GM23338 (cell line): ENCODE results near the gene AFAP1. TPM values are rescaled to one million over a fixed set of nuclear protein-coding genes. Genes with fewer than 3 reads are reported as not detected.

Source experiments
- ATAC-seq: fragments of 200-7000 bp; cut with Tn5 transposase; 3 replicates; pipeline ENCODE4 v1.9.1; 2020
- DNase-seq: peaks from one replicate; pipeline ENCODE4 v3.0.0-alpha.2; 2015; ENCODE audit warnings: low spot score
- H2AFZ ChIP-seq: fragments of 200-600 bp; sonication (generic); 2 replicates; pipeline ENCODE4 v1.8.0; 2016; ENCODE audit warnings: antibody characterized with exemption, mild to moderate bottlenecking, moderate library complexity
- H3F3A ChIP-seq: fragments of 200-600 bp; sonication (generic); replicated peaks from 2 replicates; pipeline ENCODE4 v1.8.0; 2017; ENCODE audit warnings: antibody characterized with exemption, mixed run types, low read depth
- H3K27ac ChIP-seq: fragments of 200-600 bp; sonication (generic); 2 replicates; pipeline ENCODE4 v1.6.1; 2016; ENCODE audit warnings: low read depth
- H3K27me3 ChIP-seq: fragments of 200-600 bp; sonication (generic); 2 replicates; pipeline ENCODE4 v1.8.0; 2016; ENCODE audit warnings: mild to moderate bottlenecking, mixed run types, moderate library complexity; ENCODE audit not compliant: insufficient read depth
- H3K36me3 ChIP-seq: fragments of 200-600 bp; sonication (generic); 2 replicates; pipeline ENCODE4 v1.8.0; 2016; ENCODE audit warnings: mild to moderate bottlenecking; ENCODE audit not compliant: insufficient read depth
- H3K4me1 ChIP-seq: fragments of 200-600 bp; sonication (generic); 2 replicates; pipeline ENCODE4 v1.8.0; 2016; ENCODE audit warnings: mild to moderate bottlenecking, moderate library complexity; ENCODE audit not compliant: insufficient read depth
- H3K4me2 ChIP-seq: fragments of 200-600 bp; sonication (generic); 2 replicates; pipeline ENCODE4 v1.7.1; 2017; ENCODE audit warnings: mixed run types
- H3K4me3 ChIP-seq: fragments of 200-600 bp; sonication (generic); 2 replicates; pipeline ENCODE4 v1.6.1; 2016; ENCODE audit warnings: mixed run types
- H3K79me2 ChIP-seq: fragments of 200-600 bp; sonication (generic); replicated peaks from 2 replicates; pipeline ENCODE4 v1.8.0; 2017; ENCODE audit warnings: mild to moderate bottlenecking; ENCODE audit not compliant: insufficient read depth
- H3K9me2 ChIP-seq: fragments of 200-600 bp; sonication (generic); 2 replicates; pipeline ENCODE4 v1.8.0; 2017; ENCODE audit not compliant: insufficient read depth
- H4K20me1 ChIP-seq: fragments of 200-600 bp; sonication (generic); replicated peaks from 2 replicates; pipeline ENCODE4 v1.8.0; 2017; ENCODE audit warnings: mild to moderate bottlenecking; ENCODE audit not compliant: insufficient read depth
- H3K27ac Mint-ChIP-seq: 2 replicates; pipeline ENCODE4 v1.8.0; 2020; ENCODE audit warnings: inconsistent platforms, mild to moderate bottlenecking, moderate library complexity, mixed read lengths
- H3K27me3 Mint-ChIP-seq: 3 replicates; pipeline ENCODE4 v1.8.0; 2022; ENCODE audit warnings: low read depth, mild to moderate bottlenecking, moderate library complexity, mixed read lengths, inconsistent platforms; ENCODE audit not compliant: insufficient read depth, poor library complexity
- H3K36me3 Mint-ChIP-seq: 3 replicates; pipeline ENCODE4 v1.8.0; 2021; ENCODE audit warnings: low read depth, mild to moderate bottlenecking, inconsistent platforms, moderate library complexity, mixed read lengths
- H3K4me1 Mint-ChIP-seq: 3 replicates; pipeline ENCODE4 v1.8.0; 2020; ENCODE audit warnings: mild to moderate bottlenecking, inconsistent platforms, mixed read lengths
- H3K4me3 Mint-ChIP-seq: 3 replicates; pipeline ENCODE4 v1.8.0; 2021; ENCODE audit warnings: moderate library complexity, mild to moderate bottlenecking, inconsistent platforms, mixed read lengths
- H3K9me3 Mint-ChIP-seq: 3 replicates; pipeline ENCODE4 v1.8.0; 2020; ENCODE audit warnings: moderate library complexity, mild to moderate bottlenecking, inconsistent platforms, mixed read lengths
- CREB1 ChIP-seq: fragments of 250-450 bp; sonication (Bioruptor Pico); IDR thresholded peaks from 2 replicates; pipeline ENCODE4 v1.5.0; 2020; ENCODE audit warnings: low read depth, mild to moderate bottlenecking, moderate library complexity
- EZH2 ChIP-seq: fragments of 200-600 bp; sonication (generic); IDR thresholded peaks from one replicate; pipeline ENCODE4 v1.8.0; 2017; ENCODE audit warnings: antibody characterized with exemption, mild to moderate bottlenecking, low read depth; ENCODE audit not compliant: unreplicated experiment
- EZH2phosphoT487 ChIP-seq: fragments of 200-600 bp; sonication (generic); IDR thresholded peaks from one replicate; pipeline ENCODE4 v1.8.1; 2018; ENCODE audit warnings: antibody characterized with exemption; ENCODE audit not compliant: unreplicated experiment
- JUNB ChIP-seq: IDR thresholded peaks from one replicate; pipeline ENCODE4 v1.6.1; 2016; ENCODE audit warnings: antibody characterized with exemption; ENCODE audit not compliant: unreplicated experiment
- POLR2AphosphoS5 ChIP-seq: IDR thresholded peaks from 2 replicates; pipeline ENCODE4 v1.6.1; 2016; ENCODE audit warnings: antibody characterized with exemption, low read depth
- STAT1 ChIP-seq: IDR thresholded peaks from one replicate; pipeline ENCODE4 v1.6.1; 2016; ENCODE audit warnings: antibody characterized with exemption; ENCODE audit not compliant: unreplicated experiment
- ZNF114 ChIP-seq: fragments of 250-450 bp; sonication (Bioruptor Pico); IDR thresholded peaks from 2 replicates; pipeline ENCODE4 v1.5.0; 2020; ENCODE audit warnings: mild to moderate bottlenecking, moderate library complexity
- ZNF331 ChIP-seq: fragments of 250-450 bp; sonication (Bioruptor Pico); IDR thresholded peaks from 2 replicates; pipeline ENCODE4 v1.5.0; 2020; ENCODE audit warnings: low read depth, mild to moderate bottlenecking, moderate library complexity
- polyA plus RNA-seq: library from polyadenylated mRNA; unstranded; fragments of >200 nt; fragmentation: Nextera tagmentation; extraction: Ambion mirVana; gene quantifications from 2 replicates; pipeline ENCODE4 v1.2.1, GENCODE V29; 2016
- total RNA-seq: library from RNA; depleted of rRNA; stranded (reverse); fragments of >200 nt; shearing (Covaris generic); gene quantifications from 2 replicates; pipeline ENCODE4 v1.2.3, GENCODE V29; 2014
- TF ChIP-seq, protein P1 (sequence below), 2 experiments: fragments of 200-600 bp in 1 of 2; sonication (generic) in 1 of 2; conservative IDR thresholded peaks; 2 replicates each; pipeline versions ENCODE4 v1.5.1 to v1.6.1; 2016 to 2017; ENCODE audit warnings: antibody characterized with exemption in 2 of 2, low read depth in 2 of 2, mild to moderate bottlenecking in 2 of 2, moderate library complexity in 1 of 2
- TF ChIP-seq, protein P2 (sequence below): fragments of 250-450 bp; sonication (Bioruptor Pico); IDR thresholded peaks from 2 replicates; pipeline ENCODE4 v1.5.0; 2020; ENCODE audit warnings: mild to moderate bottlenecking, moderate library complexity
- TF ChIP-seq, protein P3 (sequence below): IDR thresholded peaks from one replicate; pipeline ENCODE4 v1.6.1; 2018; ENCODE audit warnings: antibody characterized with exemption; ENCODE audit not compliant: unreplicated experiment

AFAP1 gene
- total and polyA plus RNA-seq, 2 experiments from 2014 or later = 6.5 to 21.5 TPM

DNA sequence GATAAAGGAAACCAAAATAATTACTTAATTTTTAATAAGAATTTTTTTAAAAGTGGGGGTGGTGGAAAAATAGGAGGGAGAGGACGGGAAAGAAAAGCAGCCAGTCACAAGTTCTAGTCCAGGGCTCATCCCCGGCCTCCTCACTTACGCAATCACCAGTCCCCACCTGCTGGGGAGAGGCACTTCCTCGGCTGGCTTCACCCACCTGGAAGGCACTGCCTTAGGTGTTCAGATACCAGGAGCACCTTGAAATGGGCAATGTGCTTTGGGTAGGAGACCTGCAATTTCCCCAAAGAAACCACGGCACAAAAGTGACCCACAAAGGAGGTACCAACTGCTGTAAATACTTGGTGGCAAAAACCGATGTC, 23.8 kb downstream of the AFAP1 start:
- Histone ChIP-seq H3K4me3 (no peak overlapping the region), H3K27me3 (no peaks in the 10 kb centered on the region), H2AFZ (no peak overlapping the region), H3K9me2 (peaks cover 8% of the 10 kb centered on the region; the same call in 1 of the 2 replicates), H3K79me2 (peaks cover 85% of the 10 kb centered on the region), H3K27ac (0 out of 2 replicates have a peak overlapping the region, but pooled peaks have one; percentile 15), H3F3A (no peaks in the 10 kb centered on the region), H4K20me1 (no peaks in the 10 kb centered on the region), H3K36me3 (no peaks in the 10 kb centered on the region), H3K4me1 (peaks cover 31% of the 10 kb centered on the region), H3K4me2 (0 out of 2 replicates have a peak overlapping the region, but pooled peaks have one; percentile 51)
- Mint-ChIP-seq H3K27ac (no peak overlapping the region), H3K4me1 (peaks cover 56% of the 10 kb centered on the region), H3K36me3 (peaks cover 3% of the 10 kb centered on the region; the same call in 2 of the 3 replicates), H3K27me3 (peaks cover 8% of the 10 kb centered on the region), H3K4me3 (no peak overlapping the region), H3K9me3 (peaks cover 5% of the 10 kb centered on the region; the same call in 2 of the 3 replicates)
- DNase-seq (no peak), ATAC-seq (peak; percentile 20; the same call in 2 of the 3 replicates)
- no peak for TF ChIP-seq ZNF114 (CRISPR knock-in tag)
- TF ChIP-seq, protein P1, sequence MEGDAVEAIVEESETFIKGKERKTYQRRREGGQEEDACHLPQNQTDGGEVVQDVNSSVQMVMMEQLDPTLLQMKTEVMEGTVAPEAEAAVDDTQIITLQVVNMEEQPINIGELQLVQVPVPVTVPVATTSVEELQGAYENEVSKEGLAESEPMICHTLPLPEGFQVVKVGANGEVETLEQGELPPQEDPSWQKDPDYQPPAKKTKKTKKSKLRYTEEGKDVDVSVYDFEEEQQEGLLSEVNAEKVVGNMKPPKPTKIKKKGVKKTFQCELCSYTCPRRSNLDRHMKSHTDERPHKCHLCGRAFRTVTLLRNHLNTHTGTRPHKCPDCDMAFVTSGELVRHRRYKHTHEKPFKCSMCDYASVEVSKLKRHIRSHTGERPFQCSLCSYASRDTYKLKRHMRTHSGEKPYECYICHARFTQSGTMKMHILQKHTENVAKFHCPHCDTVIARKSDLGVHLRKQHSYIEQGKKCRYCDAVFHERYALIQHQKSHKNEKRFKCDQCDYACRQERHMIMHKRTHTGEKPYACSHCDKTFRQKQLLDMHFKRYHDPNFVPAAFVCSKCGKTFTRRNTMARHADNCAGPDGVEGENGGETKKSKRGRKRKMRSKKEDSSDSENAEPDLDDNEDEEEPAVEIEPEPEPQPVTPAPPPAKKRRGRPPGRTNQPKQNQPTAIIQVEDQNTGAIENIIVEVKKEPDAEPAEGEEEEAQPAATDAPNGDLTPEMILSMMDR (conservative IDR thresholded peaks at IDR 0.05; ENCODE audit: low read depth in 2 of 2) = peak in 1 of 2 experiments; percentile 30; a peak in 1 of 4 replicates

DNA sequence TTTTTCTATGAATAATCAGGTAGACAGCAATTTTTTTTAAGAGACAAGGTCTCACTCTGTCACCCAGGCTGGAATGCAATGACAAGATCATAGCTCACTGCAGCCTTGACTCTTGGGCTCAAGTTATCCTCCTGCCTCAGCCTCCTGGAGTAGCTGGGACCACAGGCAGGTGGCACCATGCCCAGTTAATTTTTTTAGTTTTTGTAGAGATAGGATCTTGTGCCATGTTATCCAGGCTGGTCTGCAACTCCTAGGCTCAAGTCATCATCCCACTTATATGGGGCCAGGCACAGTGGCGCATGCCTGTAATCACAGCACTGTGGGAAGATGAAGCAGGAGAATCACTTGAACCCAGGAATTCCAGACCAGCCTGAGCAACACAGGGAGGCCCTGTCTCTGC, 26.8 kb downstream of the AFAP1 start:
- Histone ChIP-seq H3K4me2 (no peak overlapping the region), H3K27ac (no peak overlapping the region), H3K4me3 (no peak overlapping the region), H4K20me1 (no peaks in the 10 kb centered on the region), H3K36me3 (no peaks in the 10 kb centered on the region), H3K27me3 (no peaks in the 10 kb centered on the region), H2AFZ (no peak overlapping the region), H3K79me2 (peaks cover 95% of the 10 kb centered on the region), H3K9me2 (no peaks in the 10 kb centered on the region), H3K4me1 (peaks cover 62% of the 10 kb centered on the region), H3F3A (no peaks in the 10 kb centered on the region)
- Mint-ChIP-seq H3K4me1 (peaks cover 63% of the 10 kb centered on the region), H3K4me3 (no peak overlapping the region), H3K9me3 (0 out of 3 replicates have a peak, but pooled peaks cover 1% of the 10 kb centered on the region), H3K27me3 (peaks cover 3% of the 10 kb centered on the region), H3K36me3 (no peaks in the 10 kb centered on the region; the same call in 2 of the 3 replicates), H3K27ac (no peak overlapping the region; the same call in 1 of the 2 replicates)
- DNase-seq (no peak), ATAC-seq (no peak)
- no peak for TF ChIP-seq STAT1
- TF ChIP-seq, protein P2, sequence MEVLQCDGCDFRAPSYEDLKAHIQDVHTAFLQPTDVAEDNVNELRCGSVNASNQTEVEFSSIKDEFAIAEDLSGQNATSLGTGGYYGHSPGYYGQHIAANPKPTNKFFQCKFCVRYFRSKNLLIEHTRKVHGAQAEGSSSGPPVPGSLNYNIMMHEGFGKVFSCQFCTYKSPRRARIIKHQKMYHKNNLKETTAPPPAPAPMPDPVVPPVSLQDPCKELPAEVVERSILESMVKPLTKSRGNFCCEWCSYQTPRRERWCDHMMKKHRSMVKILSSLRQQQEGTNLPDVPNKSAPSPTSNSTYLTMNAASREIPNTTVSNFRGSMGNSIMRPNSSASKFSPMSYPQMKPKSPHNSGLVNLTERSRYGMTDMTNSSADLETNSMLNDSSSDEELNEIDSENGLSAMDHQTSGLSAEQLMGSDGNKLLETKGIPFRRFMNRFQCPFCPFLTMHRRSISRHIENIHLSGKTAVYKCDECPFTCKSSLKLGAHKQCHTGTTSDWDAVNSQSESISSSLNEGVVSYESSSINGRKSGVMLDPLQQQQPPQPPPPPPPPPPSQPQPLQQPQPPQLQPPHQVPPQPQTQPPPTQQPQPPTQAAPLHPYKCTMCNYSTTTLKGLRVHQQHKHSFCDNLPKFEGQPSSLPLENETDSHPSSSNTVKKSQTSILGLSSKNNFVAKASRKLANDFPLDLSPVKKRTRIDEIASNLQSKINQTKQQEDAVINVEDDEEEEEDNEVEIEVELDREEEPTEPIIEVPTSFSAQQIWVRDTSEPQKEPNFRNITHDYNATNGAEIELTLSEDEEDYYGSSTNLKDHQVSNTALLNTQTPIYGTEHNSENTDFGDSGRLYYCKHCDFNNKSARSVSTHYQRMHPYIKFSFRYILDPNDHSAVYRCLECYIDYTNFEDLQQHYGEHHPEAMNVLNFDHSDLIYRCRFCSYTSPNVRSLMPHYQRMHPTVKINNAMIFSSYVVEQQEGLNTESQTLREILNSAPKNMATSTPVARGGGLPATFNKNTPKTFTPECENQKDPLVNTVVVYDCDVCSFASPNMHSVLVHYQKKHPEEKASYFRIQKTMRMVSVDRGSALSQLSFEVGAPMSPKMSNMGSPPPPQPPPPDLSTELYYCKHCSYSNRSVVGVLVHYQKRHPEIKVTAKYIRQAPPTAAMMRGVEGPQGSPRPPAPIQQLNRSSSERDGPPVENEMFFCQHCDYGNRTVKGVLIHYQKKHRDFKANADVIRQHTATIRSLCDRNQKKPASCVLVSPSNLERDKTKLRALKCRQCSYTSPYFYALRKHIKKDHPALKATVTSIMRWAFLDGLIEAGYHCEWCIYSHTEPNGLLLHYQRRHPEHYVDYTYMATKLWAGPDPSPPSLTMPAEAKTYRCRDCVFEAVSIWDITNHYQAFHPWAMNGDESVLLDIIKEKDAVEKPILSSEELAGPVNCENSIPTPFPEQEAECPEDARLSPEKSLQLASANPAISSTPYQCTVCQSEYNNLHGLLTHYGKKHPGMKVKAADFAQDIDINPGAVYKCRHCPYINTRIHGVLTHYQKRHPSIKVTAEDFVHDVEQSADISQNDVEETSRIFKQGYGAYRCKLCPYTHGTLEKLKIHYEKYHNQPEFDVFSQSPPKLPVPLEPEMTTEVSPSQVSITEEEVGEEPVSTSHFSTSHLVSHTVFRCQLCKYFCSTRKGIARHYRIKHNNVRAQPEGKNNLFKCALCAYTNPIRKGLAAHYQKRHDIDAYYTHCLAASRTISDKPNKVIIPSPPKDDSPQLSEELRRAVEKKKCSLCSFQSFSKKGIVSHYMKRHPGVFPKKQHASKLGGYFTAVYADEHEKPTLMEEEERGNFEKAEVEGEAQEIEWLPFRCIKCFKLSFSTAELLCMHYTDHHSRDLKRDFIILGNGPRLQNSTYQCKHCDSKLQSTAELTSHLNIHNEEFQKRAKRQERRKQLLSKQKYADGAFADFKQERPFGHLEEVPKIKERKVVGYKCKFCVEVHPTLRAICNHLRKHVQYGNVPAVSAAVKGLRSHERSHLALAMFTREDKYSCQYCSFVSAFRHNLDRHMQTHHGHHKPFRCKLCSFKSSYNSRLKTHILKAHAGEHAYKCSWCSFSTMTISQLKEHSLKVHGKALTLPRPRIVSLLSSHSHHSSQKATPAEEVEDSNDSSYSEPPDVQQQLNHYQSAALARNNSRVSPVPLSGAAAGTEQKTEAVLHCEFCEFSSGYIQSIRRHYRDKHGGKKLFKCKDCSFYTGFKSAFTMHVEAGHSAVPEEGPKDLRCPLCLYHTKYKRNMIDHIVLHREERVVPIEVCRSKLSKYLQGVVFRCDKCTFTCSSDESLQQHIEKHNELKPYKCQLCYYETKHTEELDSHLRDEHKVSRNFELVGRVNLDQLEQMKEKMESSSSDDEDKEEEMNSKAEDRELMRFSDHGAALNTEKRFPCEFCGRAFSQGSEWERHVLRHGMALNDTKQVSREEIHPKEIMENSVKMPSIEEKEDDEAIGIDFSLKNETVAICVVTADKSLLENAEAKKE (CRISPR knock-in tag) = no peak
- TF ChIP-seq JUNB = no peak
- TF ChIP-seq ZNF331 (CRISPR knock-in tag) = no peak
- no peak for TF ChIP-seq POLR2AphosphoS5
- TF ChIP-seq ZNF114 (CRISPR knock-in tag) = no peak
- TF ChIP-seq EZH2phosphoT487 = no peak
- no peak for TF ChIP-seq CREB1 (CRISPR knock-in tag)
- no peak for TF ChIP-seq EZH2
- TF ChIP-seq, protein P3, sequence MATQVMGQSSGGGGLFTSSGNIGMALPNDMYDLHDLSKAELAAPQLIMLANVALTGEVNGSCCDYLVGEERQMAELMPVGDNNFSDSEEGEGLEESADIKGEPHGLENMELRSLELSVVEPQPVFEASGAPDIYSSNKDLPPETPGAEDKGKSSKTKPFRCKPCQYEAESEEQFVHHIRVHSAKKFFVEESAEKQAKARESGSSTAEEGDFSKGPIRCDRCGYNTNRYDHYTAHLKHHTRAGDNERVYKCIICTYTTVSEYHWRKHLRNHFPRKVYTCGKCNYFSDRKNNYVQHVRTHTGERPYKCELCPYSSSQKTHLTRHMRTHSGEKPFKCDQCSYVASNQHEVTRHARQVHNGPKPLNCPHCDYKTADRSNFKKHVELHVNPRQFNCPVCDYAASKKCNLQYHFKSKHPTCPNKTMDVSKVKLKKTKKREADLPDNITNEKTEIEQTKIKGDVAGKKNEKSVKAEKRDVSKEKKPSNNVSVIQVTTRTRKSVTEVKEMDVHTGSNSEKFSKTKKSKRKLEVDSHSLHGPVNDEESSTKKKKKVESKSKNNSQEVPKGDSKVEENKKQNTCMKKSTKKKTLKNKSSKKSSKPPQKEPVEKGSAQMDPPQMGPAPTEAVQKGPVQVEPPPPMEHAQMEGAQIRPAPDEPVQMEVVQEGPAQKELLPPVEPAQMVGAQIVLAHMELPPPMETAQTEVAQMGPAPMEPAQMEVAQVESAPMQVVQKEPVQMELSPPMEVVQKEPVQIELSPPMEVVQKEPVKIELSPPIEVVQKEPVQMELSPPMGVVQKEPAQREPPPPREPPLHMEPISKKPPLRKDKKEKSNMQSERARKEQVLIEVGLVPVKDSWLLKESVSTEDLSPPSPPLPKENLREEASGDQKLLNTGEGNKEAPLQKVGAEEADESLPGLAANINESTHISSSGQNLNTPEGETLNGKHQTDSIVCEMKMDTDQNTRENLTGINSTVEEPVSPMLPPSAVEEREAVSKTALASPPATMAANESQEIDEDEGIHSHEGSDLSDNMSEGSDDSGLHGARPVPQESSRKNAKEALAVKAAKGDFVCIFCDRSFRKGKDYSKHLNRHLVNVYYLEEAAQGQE = no peak
